DMS153 treated with DMSO at 0.1 percent for 48 hours (cell line): ENCODE measurements around the gene ERF.

Experiments used
- DNase-seq: peaks from one replicate; lab custom pipeline; 2025; ENCODE audit not compliant: unreplicated experiment; lab: John Stamatoyannopoulos, UW

ERF gene

GRCh38 chr19:42254850-42255765, at the start of gene ERF:
TSS of gene ERF (minus strand) at chr19:42255128. CDS start at chr19:42254999, 129 bp downstream.
- DNase-seq = peak; percentile 76

DNA sequence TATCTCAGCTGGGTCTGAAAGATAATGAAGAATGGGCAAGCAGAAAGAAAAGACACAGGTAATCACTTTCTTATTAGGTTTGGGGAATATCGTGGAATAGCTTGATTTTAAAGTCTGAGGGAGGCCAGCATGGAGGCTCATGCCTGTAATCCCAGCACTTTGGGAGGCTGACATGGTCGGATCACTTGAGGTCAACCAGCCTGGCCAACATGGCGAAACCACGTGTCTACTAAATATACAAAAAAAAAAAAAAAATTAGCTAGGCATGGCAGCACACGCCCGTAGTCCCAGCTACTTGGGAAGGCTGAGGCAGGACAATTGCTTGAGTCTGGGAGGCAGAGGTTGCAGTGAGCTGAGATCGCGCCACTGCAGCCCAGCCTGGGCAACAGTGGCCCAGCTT, 48.9 kb upstream of the ERF start:
- no peak for DNase-seq

DNA sequence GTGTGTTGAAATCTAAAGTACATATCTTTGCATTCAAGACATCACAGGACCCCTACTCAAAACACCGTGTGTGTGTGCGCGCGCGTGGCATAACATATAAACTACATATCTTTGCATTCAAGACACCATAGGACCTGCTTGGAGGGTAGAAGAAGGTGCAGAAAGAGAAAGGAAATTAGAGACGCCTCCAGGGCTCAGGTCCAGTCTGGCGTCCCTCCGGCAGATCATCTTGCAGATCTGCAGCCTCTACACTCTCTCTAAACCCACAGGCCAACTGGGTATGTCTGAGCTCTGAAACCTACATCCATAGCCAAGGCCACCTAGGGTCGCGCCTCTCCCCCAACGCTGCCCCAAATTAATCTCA, 48.2 kb upstream of the ERF start:
- no peak for DNase-seq

DNA sequence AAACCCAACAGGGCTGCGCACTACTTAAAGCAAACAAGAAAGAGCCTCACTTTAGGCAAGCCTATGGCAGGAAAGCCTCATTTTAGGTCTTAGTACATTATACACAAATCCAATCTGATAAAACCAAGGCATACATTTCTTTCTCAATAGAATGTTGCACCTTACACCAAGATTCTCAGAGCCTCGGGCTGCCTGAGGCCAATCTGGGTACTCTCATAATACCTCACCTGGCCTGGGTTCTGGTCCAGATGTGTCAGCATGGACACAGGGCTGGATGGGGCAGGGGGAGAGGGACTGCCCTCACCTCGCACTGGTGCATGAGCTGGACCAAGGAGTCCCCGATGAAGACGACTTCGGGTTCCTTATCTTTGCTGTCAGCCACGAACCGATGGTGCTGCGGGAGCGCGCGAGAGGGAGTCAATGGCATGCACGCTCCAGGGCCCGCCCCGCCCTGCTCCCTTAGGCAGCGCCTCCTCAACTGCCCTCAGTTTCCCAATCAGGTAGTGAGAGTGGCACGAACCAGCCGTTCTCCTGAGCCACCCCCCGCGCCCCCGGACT, 46.8 kb upstream of the ERF start, which contains the start of gene PRR19:
PRR19 (plus strand) TSS at position 487 of the 558 bp plus-strand sequence. CDS start 7,453 bp downstream, outside the sequence.
- DNase-seq = no peak

GRCh38 chr19:42297039-42297438, 42.1 kb upstream of the ERF start:
- DNase-seq = no peak

- DNase-seq = peak; percentile 29
Measured at GRCh38 chr19:42295831-42296525, 41.0 kb upstream of the ERF start.

DNA sequence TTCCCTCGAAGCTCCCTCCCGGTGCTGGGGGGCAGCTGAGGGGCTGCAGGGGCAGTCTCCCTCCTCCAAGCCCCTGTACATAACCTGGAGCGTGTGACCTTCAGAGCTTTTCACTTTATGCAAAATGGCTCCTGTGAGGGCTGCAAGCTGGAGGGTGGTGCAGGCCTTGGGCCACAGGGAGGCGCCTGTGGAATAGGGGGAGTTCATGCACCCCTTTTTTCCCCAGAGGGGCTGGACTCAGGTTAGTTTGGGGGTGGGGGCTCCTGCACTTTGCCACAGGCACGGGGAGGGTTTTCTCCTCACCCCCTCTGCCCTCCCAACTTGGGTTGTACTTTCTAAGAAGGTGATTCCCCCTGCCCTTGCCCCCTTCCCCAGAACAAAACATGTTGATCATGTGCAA, 40.4 kb upstream of the ERF start:
- no peak for DNase-seq

DNA sequence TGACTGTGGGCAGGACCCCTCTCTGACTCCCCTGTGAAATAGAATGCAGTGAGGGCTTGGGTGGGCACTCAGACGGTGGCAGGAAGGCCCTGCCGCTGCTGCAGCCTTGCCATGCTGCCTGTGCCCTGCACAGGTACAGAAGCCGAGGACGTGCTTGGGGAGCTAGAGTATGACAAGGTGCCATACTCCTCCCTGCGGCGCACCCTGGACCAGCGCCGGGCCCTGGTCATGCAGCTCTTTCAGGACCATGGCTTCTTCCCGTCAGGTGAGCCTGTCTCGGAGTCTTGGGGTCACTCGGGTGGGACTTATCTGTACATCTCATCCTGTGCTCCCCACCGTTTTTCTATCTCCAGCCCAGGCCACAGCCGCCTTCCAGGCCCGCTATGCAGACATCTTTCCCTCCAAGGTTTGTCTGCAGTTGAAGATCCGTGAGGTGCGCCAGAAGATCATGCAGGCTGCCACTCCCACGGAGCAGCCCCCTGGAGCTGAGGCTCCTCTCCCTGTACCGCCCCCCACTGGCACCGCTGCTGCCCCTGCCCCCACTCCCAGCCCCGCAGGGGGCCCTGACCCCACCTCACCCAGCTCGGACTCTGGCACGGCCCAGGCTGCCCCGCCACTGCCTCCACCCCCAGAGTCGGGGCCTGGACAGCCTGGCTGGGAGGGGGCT, 39.7 kb upstream of the ERF start:
- DNase-seq = no peak

- no peak for DNase-seq
Measured at GRCh38 chr19:42293948-42294347, 39.0 kb upstream of the ERF start.

- no peak for DNase-seq
Measured at GRCh38 chr19:42293540-42293939, 38.6 kb upstream of the ERF start.

DNA sequence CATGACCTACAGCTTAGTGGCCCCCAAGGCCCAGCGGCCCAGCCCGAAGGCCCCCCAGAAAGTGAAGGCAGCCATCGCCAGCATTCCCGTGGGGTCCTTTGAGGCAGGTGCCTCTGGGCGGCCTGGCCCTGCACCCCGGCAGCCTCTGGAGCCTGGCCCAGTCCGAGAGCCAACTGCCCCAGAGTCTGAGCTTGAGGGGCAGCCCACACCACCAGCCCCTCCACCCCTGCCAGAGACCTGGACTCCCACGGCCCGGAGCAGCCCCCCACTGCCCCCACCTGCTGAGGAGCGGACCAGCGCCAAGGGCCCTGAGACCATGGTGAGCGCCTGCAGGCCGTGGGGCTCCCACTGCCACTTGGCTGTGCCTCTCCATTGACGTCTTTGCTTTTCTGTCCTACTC, 38.0 kb upstream of the ERF start:
- DNase-seq = no peak

DNA sequence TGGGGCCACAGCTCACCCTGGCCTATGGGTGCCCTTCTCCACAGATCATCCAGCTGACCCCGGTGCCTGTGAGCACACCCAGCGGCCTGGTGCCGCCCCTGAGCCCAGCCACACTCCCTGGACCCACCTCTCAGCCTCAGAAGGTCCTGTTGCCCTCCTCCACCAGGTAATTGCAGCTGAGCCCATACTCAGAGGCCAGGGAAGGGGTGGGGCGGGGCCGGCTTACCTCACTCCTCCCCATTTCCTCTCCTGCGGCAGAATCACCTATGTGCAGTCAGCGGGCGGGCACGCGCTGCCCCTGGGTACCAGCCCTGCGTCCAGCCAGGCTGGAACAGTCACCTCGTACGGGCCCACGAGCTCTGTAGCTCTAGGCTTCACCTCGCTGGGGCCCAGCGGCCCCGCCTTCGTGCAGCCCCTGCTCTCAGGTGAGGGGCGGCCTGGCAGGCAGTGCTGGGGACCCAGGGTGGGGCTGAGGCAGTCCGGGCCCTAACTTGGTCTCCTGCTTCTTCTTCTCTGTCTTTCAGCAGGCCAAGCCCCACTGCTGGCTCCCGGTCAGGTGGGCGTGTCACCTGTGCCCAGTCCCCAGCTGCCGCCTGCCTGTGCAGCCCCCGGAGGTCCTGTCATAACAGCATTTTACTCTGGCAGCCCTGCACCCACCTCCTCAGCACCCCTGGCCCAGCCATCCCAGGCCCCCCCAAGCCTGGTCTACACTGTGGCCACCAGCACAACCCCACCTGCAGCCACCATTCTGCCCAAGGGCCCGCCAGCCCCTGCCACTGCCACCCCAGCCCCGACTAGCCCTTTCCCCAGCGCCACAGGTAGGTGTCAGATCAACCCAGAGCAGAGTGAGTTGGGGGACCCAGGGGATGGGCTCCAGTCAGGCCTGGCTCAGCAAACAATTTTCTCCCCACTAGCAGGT, 37.4 kb upstream of the ERF start:
- DNase-seq = no peak

- no peak for DNase-seq
Measured at GRCh38 chr19:42291435-42291810, 36.5 kb upstream of the ERF start.

GRCh38 chr19:42290523-42291434, 35.9 kb upstream of the ERF start:
- DNase-seq = no peak

- no peak for DNase-seq
Measured at GRCh38 chr19:42290136-42290522, 35.2 kb upstream of the ERF start.

GRCh38 chr19:42289556-42290041, 34.7 kb upstream of the ERF start:
- no peak for DNase-seq

GRCh38 chr19:42288881-42289555, 34.1 kb upstream of the ERF start:
- no peak for DNase-seq

DNA sequence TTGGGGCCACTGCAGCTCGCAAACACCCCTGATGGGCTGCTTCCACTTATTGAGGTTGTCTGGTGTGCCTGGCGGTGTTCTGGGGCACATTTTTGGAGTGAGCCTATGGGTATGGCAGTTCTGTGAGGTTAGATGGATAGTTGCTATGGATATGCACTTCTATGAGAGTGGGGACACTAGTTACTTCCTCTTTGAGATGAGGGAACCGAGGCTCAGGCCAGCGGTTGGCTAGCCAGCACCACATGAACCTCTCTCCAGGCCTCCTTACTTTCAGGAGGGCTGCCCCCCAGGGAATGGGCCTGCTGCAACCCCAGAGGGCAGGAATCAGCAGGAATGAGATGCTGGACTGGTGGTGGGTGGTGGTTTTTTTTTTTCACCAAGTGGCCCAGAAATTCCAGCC, 33.5 kb upstream of the ERF start:
- DNase-seq = no peak

DNA sequence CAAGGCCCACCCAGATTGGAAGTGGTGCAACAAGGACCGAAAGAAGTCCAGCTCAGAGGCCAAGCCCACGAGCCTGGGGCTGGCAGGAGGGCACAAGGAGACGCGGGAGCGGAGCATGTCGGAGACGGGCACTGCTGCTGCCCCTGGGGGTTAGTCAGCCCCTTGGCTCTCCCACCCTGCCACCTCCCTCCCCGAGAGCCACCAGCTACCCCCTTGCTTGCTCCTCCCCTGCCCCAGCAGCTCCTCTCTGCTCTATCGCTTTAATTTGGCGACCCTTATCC, 32.8 kb upstream of the ERF start:
- no peak for DNase-seq
